Fibroblast of lung (primary cell): ENCODE data around the gene TAPBPL. TPM values are rescaled to one million over a fixed set of nuclear protein-coding genes. Genes with fewer than 3 reads are reported as not detected.
A peak's percentile ranks its signal among the peaks of the same experiment; 100 is the strongest.

Experiments
- DNase-seq, 2 donors: peaks; one replicate each; pipeline versions ENCODE4 v3.0.0 to v3.0.0-alpha.2; 2010; ENCODE audit warnings: low read depth in 2 of 2
- H2AFZ ChIP-seq: 2 replicates; pipeline ENCODE4 v1.5.1; 2012; ENCODE audit warnings: low read length, control low read depth, inconsistent platforms
- H3K27ac ChIP-seq: 2 replicates; pipeline ENCODE4 v1.5.1; 2011; ENCODE audit warnings: low read length, control low read depth; ENCODE audit not compliant: insufficient read depth
- H3K27me3 ChIP-seq: 2 replicates; pipeline ENCODE4 v1.5.1; 2011; ENCODE audit warnings: mild to moderate bottlenecking, low read length; ENCODE audit not compliant: control insufficient read depth, insufficient read depth
- H3K36me3 ChIP-seq: 2 replicates; pipeline ENCODE4 v1.5.1; 2011; ENCODE audit warnings: low read length; ENCODE audit not compliant: control insufficient read depth, insufficient read depth
- H3K4me1 ChIP-seq: 2 replicates; pipeline ENCODE4 v1.5.1; 2011; ENCODE audit warnings: low read length; ENCODE audit not compliant: control insufficient read depth, insufficient read depth; ENCODE audit errors: extremely low read depth
- H3K4me2 ChIP-seq: 2 replicates; pipeline ENCODE4 v1.5.1; 2011; ENCODE audit warnings: low read length, control low read depth; ENCODE audit not compliant: insufficient read depth; ENCODE audit errors: extremely low read depth
- H3K4me3 ChIP-seq, 4 experiments: fragments of 200-600 bp in 1 of 4; sonication (generic) in 1 of 4; replicated peaks in 1 of 4; 2 replicates each; pipeline ENCODE4 v1.5.1; 2011 to 2016; ENCODE audit warnings: low read length in 4 of 4, low read depth in 3 of 4, mild to moderate bottlenecking in 3 of 4, control low read depth in 2 of 4, inconsistent platforms in 1 of 4, mixed read lengths in 1 of 4; ENCODE audit not compliant: insufficient read depth in 1 of 4; ENCODE audit errors: control extremely low read depth in 1 of 4
- H3K79me2 ChIP-seq: 2 replicates; pipeline ENCODE4 v1.5.1; 2012; ENCODE audit warnings: mild to moderate bottlenecking, low read length, inconsistent platforms; ENCODE audit not compliant: control insufficient read depth, insufficient read depth
- H3K9ac ChIP-seq: 2 replicates; pipeline ENCODE4 v1.5.1; 2011; ENCODE audit warnings: mild to moderate bottlenecking, low read length, control low read depth; ENCODE audit not compliant: insufficient read depth
- H3K9me3 ChIP-seq: 2 replicates; pipeline ENCODE4 v1.5.1; 2012; ENCODE audit warnings: low read depth, low read length; ENCODE audit not compliant: control insufficient read depth, insufficient read depth
- H4K20me1 ChIP-seq: 2 replicates; pipeline ENCODE4 v1.5.1; 2011; ENCODE audit warnings: low read length; ENCODE audit not compliant: control insufficient read depth, insufficient read depth; ENCODE audit errors: extremely low read depth
- EZH2 ChIP-seq: IDR thresholded peaks from 2 replicates; pipeline ENCODE4 v1.5.1; 2012; ENCODE audit warnings: low read length, control low read depth, mild to moderate bottlenecking; ENCODE audit errors: missing control alignments
- polyA plus RNA-seq, 2 donors: library from polyadenylated mRNA; depleted of rRNA in 1 of 2; stranded (reverse) in 1 of 2; unstranded in 1 of 2; fragments of >200 nt; gene quantifications; 2 replicates each; pipeline ENCODE4 v1.2.1, GENCODE V29; 2011 to 2012; ENCODE audit warnings: missing spikeins in 1 of 2
- total RNA-seq: library from RNA; depleted of rRNA; stranded (reverse); fragments of >200 nt; gene quantifications from 2 replicates; pipeline ENCODE4 v1.2.1, GENCODE V29; 2014
- TF ChIP-seq, protein P1 (sequence below), 2 donors: IDR thresholded peaks in 1 of 2; conservative IDR thresholded peaks in 1 of 2; 1 replicate in 1 of 2; 2 replicates in 1 of 2; pipeline ENCODE4 v1.5.1; 2011 to 2012; ENCODE audit warnings: low read length in 2 of 2, control low read depth in 1 of 2, inconsistent platforms in 1 of 2, low read depth in 1 of 2, mild to moderate bottlenecking in 1 of 2

TAPBPL gene
- total and polyA plus RNA-seq, 2 donors (not counting 1 experiment from before 2014, with no cell fraction given) = 14.0 to 17.3 TPM

DNA sequence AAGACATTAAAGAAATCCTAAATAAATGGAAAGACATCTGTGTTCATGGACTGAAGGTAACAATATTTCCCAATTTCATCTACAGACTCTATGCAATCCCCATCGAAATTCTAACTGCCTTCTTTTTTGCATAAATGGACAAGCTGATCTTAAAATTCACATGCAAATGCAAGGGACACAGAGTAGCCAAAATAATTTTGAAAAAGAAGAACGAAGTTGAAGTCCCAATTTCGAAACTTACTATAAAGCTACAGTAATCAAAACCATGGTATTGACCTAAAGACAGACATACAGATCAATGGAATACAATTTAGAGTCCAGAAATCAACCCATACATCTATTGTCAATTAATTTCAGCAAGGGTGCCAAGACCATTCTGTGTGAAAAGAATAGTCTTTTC lies 23.5 kb upstream of the TAPBPL start:
- Histone ChIP-seq H3K4me3 (no peak overlapping the region), H3K79me2 (no peaks in the 10 kb centered on the region), H2AFZ (no peak overlapping the region), H4K20me1 (no peaks in the 10 kb centered on the region), H3K36me3 (no peaks in the 10 kb centered on the region), H3K9me3 (no peaks in the 10 kb centered on the region), H3K4me1 (peaks cover 13% of the 10 kb centered on the region), H3K4me2 (no peak overlapping the region), H3K27me3 (no peaks in the 10 kb centered on the region), H3K9ac (no peak overlapping the region), H3K27ac (no peak overlapping the region)
- no peak for DNase-seq
- no peak for TF ChIP-seq EZH2
- TF ChIP-seq, protein P1, sequence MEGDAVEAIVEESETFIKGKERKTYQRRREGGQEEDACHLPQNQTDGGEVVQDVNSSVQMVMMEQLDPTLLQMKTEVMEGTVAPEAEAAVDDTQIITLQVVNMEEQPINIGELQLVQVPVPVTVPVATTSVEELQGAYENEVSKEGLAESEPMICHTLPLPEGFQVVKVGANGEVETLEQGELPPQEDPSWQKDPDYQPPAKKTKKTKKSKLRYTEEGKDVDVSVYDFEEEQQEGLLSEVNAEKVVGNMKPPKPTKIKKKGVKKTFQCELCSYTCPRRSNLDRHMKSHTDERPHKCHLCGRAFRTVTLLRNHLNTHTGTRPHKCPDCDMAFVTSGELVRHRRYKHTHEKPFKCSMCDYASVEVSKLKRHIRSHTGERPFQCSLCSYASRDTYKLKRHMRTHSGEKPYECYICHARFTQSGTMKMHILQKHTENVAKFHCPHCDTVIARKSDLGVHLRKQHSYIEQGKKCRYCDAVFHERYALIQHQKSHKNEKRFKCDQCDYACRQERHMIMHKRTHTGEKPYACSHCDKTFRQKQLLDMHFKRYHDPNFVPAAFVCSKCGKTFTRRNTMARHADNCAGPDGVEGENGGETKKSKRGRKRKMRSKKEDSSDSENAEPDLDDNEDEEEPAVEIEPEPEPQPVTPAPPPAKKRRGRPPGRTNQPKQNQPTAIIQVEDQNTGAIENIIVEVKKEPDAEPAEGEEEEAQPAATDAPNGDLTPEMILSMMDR (conservative IDR thresholded peaks at IDR 0.05 in 1 of 2, IDR thresholded peaks at IDR 0.05 in 1 of 2; ENCODE audit: low read depth in 1 of 2, low read length in 2 of 2) = no peak

DNA sequence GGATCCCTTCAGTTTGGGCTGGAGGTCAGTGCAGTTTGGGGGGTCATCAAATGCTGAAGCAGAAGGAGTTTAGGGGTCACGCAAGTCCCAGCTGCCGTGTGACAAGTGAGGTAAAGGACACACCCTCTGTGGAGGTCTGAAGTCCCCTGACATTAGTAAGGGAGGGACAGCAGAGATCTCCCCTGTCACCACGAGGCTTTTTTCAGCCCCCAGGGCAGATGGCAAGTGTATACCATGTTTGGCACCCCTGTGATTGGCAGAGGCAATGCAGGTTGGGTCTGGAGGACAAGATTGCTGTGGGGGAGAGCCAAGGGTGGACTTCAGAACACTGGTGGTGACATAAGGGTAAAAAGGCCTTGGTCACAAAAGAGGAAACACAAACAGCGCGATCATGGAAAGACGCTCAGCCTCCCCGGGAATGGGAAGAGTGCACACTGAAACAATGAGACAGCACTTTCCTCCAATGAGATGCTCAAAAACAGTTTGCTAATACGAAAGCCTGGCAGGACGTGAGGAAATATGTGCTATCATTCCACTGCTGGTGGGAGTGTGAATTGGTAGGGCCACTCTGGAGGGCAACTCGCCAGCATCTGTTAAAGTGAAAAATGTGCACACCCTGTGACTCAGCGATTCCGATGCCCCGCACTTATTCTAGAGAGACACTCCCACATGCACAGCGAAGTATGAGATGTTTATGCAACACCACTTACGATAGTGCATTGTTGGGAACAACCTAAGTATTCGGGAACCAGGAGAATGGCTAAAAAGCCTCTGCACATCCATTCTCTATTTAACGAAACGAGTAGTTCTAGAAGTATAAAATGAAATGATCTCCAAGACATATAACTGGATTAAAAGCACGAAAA lies 21.5 kb upstream of the TAPBPL start:
- Histone ChIP-seq H2AFZ (peak overlapping the region; percentile 74), H3K36me3 (no peaks in the 10 kb centered on the region), H3K9me3 (no peaks in the 10 kb centered on the region), H3K27ac (peak overlapping the region; percentile 96), H3K4me2 (peak overlapping the region; percentile 80), H3K27me3 (no peaks in the 10 kb centered on the region), H3K4me1 (peaks cover 13% of the 10 kb centered on the region), H4K20me1 (no peaks in the 10 kb centered on the region), H3K79me2 (no peaks in the 10 kb centered on the region), H3K9ac (peak overlapping the region; percentile 58), H3K4me3 (peak overlapping the region; percentile 10 to 38 (median 23))
- peak; percentile 96 to 99 for DNase-seq
- TF ChIP-seq, protein P1 (conservative IDR thresholded peaks at IDR 0.05 in 1 of 2, IDR thresholded peaks at IDR 0.05 in 1 of 2; ENCODE audit: low read depth in 1 of 2, low read length in 2 of 2) = no peak
- no peak for TF ChIP-seq EZH2

DNA sequence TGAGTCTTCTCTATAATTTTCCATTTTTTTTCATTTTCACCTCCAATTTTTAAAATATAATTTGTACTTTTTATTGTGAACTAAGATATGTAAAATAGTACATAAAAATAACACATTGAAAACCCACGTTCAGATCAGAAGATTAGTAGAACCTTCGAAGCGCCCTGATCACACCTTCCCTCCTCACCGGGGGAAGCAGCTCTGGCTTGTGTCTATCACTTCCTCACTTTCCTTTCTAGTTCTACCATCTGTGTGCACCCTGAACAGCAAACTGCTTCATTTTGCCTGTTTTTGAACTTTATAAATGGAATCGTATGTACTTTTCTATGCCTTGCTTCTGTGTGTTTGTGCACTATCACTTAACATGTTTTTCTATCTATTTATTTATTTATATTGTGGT lies 18.9 kb upstream of the TAPBPL start:
- Histone ChIP-seq H3K36me3 (no peaks in the 10 kb centered on the region), H4K20me1 (no peaks in the 10 kb centered on the region), H3K4me1 (peaks cover 13% of the 10 kb centered on the region), H3K9ac (no peak overlapping the region), H3K79me2 (no peaks in the 10 kb centered on the region), H3K4me3 (no peak overlapping the region), H3K27me3 (no peaks in the 10 kb centered on the region), H3K4me2 (no peak overlapping the region), H3K9me3 (no peaks in the 10 kb centered on the region), H3K27ac (no peak overlapping the region), H2AFZ (no peak overlapping the region)
- DNase-seq = no peak
- TF ChIP-seq, protein P1 (conservative IDR thresholded peaks at IDR 0.05 in 1 of 2, IDR thresholded peaks at IDR 0.05 in 1 of 2; ENCODE audit: low read depth in 1 of 2, low read length in 2 of 2) = no peak
- no peak for TF ChIP-seq EZH2
